Activated naive CD4-positive, alpha-beta T cell treated with anti-CD3 and anti-CD28 coated beads, Interleukin-2, amount 10 ng/mL, durations not matched to agents 7 days and 5 days (primary cell): Measurements from ENCODE around the gene NPHP4.

Experiments
- CTCF ChIA-PET: fragments of 350-600 bp; sonication (Branson Sonifier 250); formaldehyde crosslinking; loops from one replicate; lab custom pipeline; 2021; ENCODE audit warnings: antibody characterized with exemption; lab: Charles Lee
- DNase-seq: peaks from one replicate; pipeline ENCODE4 v3.0.0-alpha.2; 2020
- H3K27ac Mint-ChIP-seq: one replicate; pipeline ENCODE4 v1.8.0; 2021; ENCODE audit warnings: mild to moderate bottlenecking, moderate library complexity, mixed read lengths
- H3K27me3 Mint-ChIP-seq: one replicate; pipeline ENCODE4 v1.8.0; 2021; ENCODE audit warnings: mild to moderate bottlenecking, mixed read lengths
- H3K36me3 Mint-ChIP-seq: one replicate; pipeline ENCODE4 v1.8.0; 2021; ENCODE audit warnings: mixed read lengths
- H3K4me1 Mint-ChIP-seq: one replicate; pipeline ENCODE4 v1.8.0; 2021; ENCODE audit warnings: mixed read lengths
- H3K4me3 Mint-ChIP-seq: one replicate; pipeline ENCODE4 v1.8.0; 2021; ENCODE audit warnings: mild to moderate bottlenecking, moderate library complexity, mixed read lengths
- H3K9me3 Mint-ChIP-seq: one replicate; pipeline ENCODE4 v1.8.0; 2021; ENCODE audit warnings: mixed read lengths

Gene NPHP4

DNA sequence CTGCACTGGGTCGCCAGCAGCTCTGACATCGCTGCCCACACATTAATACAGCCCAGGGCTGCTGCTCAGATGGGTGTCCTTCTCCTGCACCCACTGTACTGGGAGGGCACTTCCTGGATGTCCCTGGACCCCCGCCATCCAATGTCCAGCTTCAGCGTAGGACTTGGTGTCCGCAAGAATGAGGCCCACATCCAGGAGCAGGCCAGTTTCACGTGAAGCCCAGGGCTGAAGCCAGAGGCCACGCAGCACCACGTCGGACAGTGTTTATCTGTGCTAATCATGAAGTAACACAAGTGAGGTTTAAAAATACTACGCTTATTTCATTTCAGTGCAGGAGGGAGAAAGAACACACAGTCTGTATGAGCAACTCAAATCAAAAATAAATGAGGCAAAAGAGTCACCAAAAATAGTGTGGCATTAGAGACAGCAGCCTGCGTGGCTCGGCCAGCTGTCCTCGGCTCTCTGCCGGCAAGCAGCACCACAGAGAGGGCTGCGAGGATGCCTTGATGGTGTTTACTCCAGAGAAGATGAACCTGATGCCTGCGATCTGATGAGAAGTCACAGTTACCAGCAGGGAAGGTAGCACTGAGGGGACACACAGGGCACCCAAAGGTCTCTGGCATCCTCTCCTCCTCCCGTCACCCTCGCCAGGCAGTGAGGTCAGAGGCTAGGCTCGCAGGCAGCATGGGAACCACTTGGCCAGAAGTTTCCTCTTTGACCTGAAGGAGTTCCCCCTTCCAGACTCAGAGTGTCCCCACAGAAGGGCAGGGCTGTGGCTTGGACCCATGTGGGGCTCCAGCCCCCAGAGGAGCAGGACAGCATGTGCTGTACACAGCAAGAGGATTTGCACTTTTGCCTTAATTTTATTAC is 22.1 kb upstream of the NPHP4 start:
- peaks cover 11% of the 10 kb centered on the region for H3K36me3 Mint-ChIP-seq
- H3K27me3 Mint-ChIP-seq = no peaks in the 10 kb centered on the region
- no peaks in the 10 kb centered on the region for H3K9me3 Mint-ChIP-seq
- no peak overlapping the region for H3K4me3 Mint-ChIP-seq
- CTCF ChIA-PET = no interaction called here
- no peak for DNase-seq
- H3K27ac Mint-ChIP-seq = no peak overlapping the region
- H3K4me1 Mint-ChIP-seq = peaks cover 6% of the 10 kb centered on the region

DNA sequence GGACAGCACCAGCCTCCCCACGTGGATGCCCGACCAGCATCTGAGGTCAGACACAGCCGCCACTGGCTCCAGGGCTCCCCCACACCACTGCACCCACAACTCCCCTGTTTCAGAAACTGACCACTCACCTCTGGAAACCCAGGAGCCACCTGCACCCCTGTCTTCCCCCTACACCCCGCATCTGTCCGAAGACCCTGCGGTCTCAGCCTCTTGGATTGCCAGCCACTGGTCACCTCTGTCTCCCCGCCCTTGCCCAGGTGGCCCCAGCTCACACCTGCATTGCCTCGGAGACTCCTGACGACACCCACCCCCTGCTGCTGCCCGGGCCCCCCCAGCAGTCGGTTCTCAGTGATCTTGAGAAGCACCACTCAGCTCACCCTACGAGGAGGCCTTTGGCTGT is 21.3 kb upstream of the NPHP4 start:
- Mint-ChIP-seq H3K27ac (no peak overlapping the region), H3K9me3 (no peaks in the 10 kb centered on the region), H3K36me3 (peaks cover 11% of the 10 kb centered on the region), H3K4me1 (peaks cover 6% of the 10 kb centered on the region), H3K27me3 (no peaks in the 10 kb centered on the region), H3K4me3 (no peak overlapping the region)
- DNase-seq = no peak
- CTCF ChIA-PET = no interaction called here

DNA sequence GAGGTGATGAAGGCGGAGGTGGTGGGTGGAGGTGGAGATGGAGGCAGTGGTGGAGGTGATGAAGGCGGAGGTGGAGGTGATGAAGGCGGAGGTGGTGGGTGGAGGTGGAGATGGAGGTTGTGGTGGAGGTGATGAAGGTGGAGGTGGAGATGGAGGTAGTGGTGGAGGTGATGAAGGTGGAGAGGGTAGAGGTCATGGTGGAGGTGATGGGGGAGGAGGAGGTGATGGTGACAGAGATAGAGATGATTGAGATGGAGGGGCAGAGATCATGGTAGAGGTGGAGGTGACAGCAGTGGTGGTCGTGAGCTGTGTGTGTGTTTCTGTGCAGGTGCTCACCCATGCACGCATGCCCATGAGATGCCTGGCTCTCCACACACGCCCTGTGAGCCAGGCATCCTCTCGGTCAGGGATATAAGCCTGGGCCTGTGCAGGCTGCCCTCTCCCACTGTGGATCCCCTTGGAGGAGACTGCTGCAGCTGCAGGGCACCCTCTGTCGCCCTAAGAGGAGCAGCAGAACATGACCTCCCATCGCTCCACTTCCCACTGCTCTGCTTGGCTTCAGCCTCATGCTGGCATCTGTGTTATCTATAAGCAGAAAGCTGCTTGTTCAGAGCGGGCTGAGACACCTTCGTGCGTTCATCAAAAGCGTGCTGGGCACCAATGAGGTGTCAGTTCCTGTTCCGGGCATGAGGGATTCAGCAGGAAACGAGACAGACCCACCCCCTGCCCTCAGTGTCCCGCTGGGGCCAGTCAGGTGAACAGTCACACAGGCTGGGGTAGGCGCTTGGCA is 20.5 kb upstream of the NPHP4 start:
- CTCF ChIA-PET = no interaction called here
- no peak overlapping the region for H3K4me3 Mint-ChIP-seq
- no peak for DNase-seq
- no peaks in the 10 kb centered on the region for H3K27me3 Mint-ChIP-seq
- no peaks in the 10 kb centered on the region for H3K9me3 Mint-ChIP-seq
- peaks cover 11% of the 10 kb centered on the region for H3K36me3 Mint-ChIP-seq
- peaks cover 6% of the 10 kb centered on the region for H3K4me1 Mint-ChIP-seq
- no peak overlapping the region for H3K27ac Mint-ChIP-seq

DNA sequence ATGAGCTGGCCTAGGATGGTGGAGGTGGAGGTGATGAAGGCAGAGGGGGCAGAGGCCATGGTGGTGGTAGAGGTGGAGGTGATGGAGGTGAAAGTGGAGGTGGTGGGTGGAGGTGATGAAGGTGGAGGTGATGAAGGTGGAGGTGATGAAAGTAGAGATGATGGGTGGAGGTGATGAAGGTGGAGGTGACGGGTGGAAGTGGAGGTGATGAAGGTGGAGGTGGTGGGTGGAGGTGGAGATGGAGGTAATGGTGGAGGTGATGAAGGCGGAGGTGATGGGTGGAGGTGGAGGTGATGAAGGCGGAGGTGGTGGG is 19.7 kb upstream of the NPHP4 start:
- H3K9me3 Mint-ChIP-seq = no peaks in the 10 kb centered on the region
- H3K27me3 Mint-ChIP-seq = no peaks in the 10 kb centered on the region
- H3K27ac Mint-ChIP-seq = no peak overlapping the region
- no peak for DNase-seq
- peaks cover 10% of the 10 kb centered on the region for H3K36me3 Mint-ChIP-seq
- no peak overlapping the region for H3K4me3 Mint-ChIP-seq
- peaks cover 8% of the 10 kb centered on the region for H3K4me1 Mint-ChIP-seq
- CTCF ChIA-PET = no interaction called here

DNA sequence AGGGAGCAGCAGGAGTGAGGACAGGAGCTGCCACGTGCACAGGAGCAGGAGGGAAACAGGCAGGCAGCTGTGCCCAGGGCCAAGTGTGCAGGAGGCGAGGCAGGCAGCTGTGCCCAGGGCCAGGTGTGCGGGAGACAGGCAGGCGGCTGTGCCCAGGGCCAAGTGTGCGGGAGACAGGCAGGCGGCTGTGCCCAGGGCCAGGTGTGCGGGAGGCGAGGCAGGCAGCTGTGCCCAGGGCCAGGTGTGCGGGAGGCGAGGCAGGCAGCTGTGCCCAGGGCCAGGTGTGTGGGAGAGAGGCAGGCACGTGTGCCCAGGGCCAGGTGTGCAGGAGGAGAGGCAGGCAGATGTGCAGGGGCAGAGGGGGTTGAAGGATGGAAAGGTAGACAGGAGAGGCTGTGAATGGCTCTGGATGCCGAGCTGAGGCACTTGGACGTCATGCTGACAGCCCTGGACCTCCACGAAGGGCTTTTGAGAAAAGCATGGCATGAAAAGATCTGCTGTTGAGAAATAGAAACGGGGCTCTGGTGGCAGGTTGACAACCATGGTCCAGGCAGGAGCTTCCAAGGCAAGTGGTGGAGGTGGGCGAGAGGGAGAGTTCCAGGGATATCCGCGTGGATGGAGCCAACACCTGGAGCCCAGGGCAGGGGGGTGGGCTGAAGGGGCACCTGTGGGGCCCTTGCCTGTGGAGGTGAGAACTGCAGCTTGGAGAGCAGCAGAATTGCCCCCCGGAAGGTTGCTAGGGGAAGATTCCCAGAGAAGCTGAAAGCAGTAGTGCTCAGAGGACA is 19.1 kb upstream of the NPHP4 start:
- Mint-ChIP-seq H3K36me3 (peaks cover 10% of the 10 kb centered on the region), H3K4me3 (no peak overlapping the region), H3K27me3 (no peaks in the 10 kb centered on the region), H3K4me1 (peaks cover 12% of the 10 kb centered on the region), H3K27ac (no peak overlapping the region), H3K9me3 (no peaks in the 10 kb centered on the region)
- no peak for DNase-seq
- CTCF ChIA-PET = no interaction called here

DNA sequence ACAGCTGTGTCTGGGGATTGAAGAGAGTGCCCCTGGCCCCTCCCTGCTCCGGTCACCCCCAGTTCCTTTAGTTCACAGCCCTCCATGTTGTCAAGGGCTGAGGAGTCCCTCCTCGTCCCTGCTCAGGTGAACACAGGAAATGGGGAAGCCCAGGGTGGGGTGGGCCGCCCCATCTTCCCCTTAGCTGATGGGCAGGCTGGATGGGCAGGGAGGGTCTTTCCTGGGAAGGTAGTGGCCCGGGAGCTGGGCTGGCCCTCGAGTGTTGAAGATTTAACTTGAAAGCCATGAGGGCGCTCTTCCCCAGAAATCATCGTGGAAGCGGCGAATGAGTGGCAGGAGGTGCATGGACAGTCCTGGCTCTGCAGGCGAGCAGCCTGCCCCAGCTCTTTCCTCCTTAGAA is 18.3 kb upstream of the NPHP4 start:
- H3K4me1 Mint-ChIP-seq = peaks cover 12% of the 10 kb centered on the region
- no peak overlapping the region for H3K27ac Mint-ChIP-seq
- no peak for DNase-seq
- no peaks in the 10 kb centered on the region for H3K9me3 Mint-ChIP-seq
- CTCF ChIA-PET = no interaction called here
- peaks cover 10% of the 10 kb centered on the region for H3K36me3 Mint-ChIP-seq
- no peaks in the 10 kb centered on the region for H3K27me3 Mint-ChIP-seq
- H3K4me3 Mint-ChIP-seq = no peak overlapping the region

GRCh38 chr1:6009120-6010040 is 17.2 kb upstream of the NPHP4 start:
- Mint-ChIP-seq H3K4me3 (no peak overlapping the region), H3K27me3 (no peaks in the 10 kb centered on the region), H3K36me3 (peaks cover 5% of the 10 kb centered on the region), H3K4me1 (peaks cover 14% of the 10 kb centered on the region), H3K9me3 (no peaks in the 10 kb centered on the region), H3K27ac (no peak overlapping the region)
- CTCF ChIA-PET = no interaction called here
- DNase-seq = no peak

- Mint-ChIP-seq H3K36me3 (peaks cover 3% of the 10 kb centered on the region), H3K4me1 (peaks cover 14% of the 10 kb centered on the region), H3K4me3 (no peak overlapping the region), H3K27ac (no peak overlapping the region), H3K27me3 (no peaks in the 10 kb centered on the region), H3K9me3 (no peaks in the 10 kb centered on the region)
- DNase-seq = no peak
- CTCF ChIA-PET = no interaction called here
Measured at GRCh38 chr1:6008696-6009095, 16.5 kb upstream of the NPHP4 start.

- Mint-ChIP-seq H3K36me3 (peaks cover 5% of the 10 kb centered on the region), H3K27ac (no peak overlapping the region), H3K4me1 (peaks cover 14% of the 10 kb centered on the region), H3K9me3 (no peaks in the 10 kb centered on the region), H3K27me3 (no peaks in the 10 kb centered on the region), H3K4me3 (no peak overlapping the region)
- DNase-seq = no peak
- CTCF ChIA-PET = no interaction called here
Measured at GRCh38 chr1:6008084-6008415, 15.8 kb upstream of the NPHP4 start.

GRCh38 chr1:6007318-6008083 is 15.3 kb upstream of the NPHP4 start:
- Mint-ChIP-seq H3K27ac (no peak overlapping the region), H3K4me3 (no peak overlapping the region), H3K4me1 (peaks cover 14% of the 10 kb centered on the region), H3K9me3 (no peaks in the 10 kb centered on the region), H3K27me3 (no peaks in the 10 kb centered on the region), H3K36me3 (peaks cover 5% of the 10 kb centered on the region)
- CTCF ChIA-PET = no interaction called here
- DNase-seq = no peak

- CTCF ChIA-PET = no interaction called here
- Mint-ChIP-seq H3K9me3 (no peaks in the 10 kb centered on the region), H3K4me3 (no peak overlapping the region), H3K4me1 (peaks cover 14% of the 10 kb centered on the region), H3K27me3 (no peaks in the 10 kb centered on the region), H3K36me3 (peaks cover 5% of the 10 kb centered on the region), H3K27ac (no peak overlapping the region)
- DNase-seq = no peak
Measured at GRCh38 chr1:6006882-6007281, 14.7 kb upstream of the NPHP4 start.

- DNase-seq = no peak
- H3K4me3 Mint-ChIP-seq = no peak overlapping the region
- CTCF ChIA-PET = no interaction called here
- H3K27ac Mint-ChIP-seq = no peak overlapping the region
- no peaks in the 10 kb centered on the region for H3K27me3 Mint-ChIP-seq
- no peaks in the 10 kb centered on the region for H3K9me3 Mint-ChIP-seq
- peaks cover 14% of the 10 kb centered on the region for H3K4me1 Mint-ChIP-seq
- H3K36me3 Mint-ChIP-seq = peaks cover 9% of the 10 kb centered on the region
Measured at GRCh38 chr1:6005276-6005917, 13.2 kb upstream of the NPHP4 start.
